Measurements from ENCODE around the gene PTPN22.

GRCh38 chr1:113780374-113781146, 91.0 kb downstream of the PTPN22 start:
- TF ChIP-seq CTCF (IDR thresholded peaks at IDR 0.05) (no peak), POLR2A (IDR thresholded peaks at IDR 0.05) (no peak), POLR2AphosphoS5 (IDR thresholded peaks at IDR 0.05) (no peak)
